ENCODE data around the gene WIZ. TPM values are rescaled to one million over a fixed set of nuclear protein-coding genes. Genes with fewer than 3 reads are reported as not detected.

WIZ gene
- total and polyA plus RNA-seq, 2 of the 8 experiments (the other 6 are each of a cell fraction or from before 2014, with no cell fraction given): 12.5 to 33.2 TPM

- Histone ChIP-seq H4K20me1 (replicated peaks in 1 of 2; ENCODE audit: control insufficient read depth in 1 of 2, insufficient read depth in 2 of 2, low read length in 2 of 2) (no peaks in the 10 kb centered on the region), H3K18ac (ENCODE audit: extremely low read depth, low read length) (no peak overlapping the region), H2BK5ac (ENCODE audit: low read depth, low read length) (no peak overlapping the region), H3K36me3 (ENCODE audit: control insufficient read depth in 2 of 4, insufficient read depth in 4 of 4, low read length in 3 of 4) (no peaks in the 10 kb centered on the region), H3K9me3 (ENCODE audit: insufficient read depth in 2 of 2, low read depth in 1 of 2, low read length in 1 of 2) (no peaks in the 10 kb centered on the region), H3K4me3 (ENCODE audit: extremely low read depth in 1 of 4, insufficient read depth in 2 of 4, low read depth in 3 of 4, low read length in 4 of 4) (no peak overlapping the region), H4K5ac (ENCODE audit: insufficient read length, low read depth, low read length) (no peak overlapping the region), H3K79me1 (ENCODE audit: low read depth, low read length) (no peaks in the 10 kb centered on the region), H3K4ac (replicated peaks; ENCODE audit: insufficient read length, low read depth, low read length) (no peak overlapping the region), H2BK15ac (ENCODE audit: low read length) (no peak overlapping the region), H3K56ac (replicated peaks; ENCODE audit: insufficient read length, low read depth, low read length) (no peak overlapping the region), H2AK5ac (ENCODE audit: low read depth, low read length) (no peak overlapping the region), H4K91ac (replicated peaks; ENCODE audit: insufficient read length, low read length) (no peak overlapping the region), H2BK120ac (replicated peaks; ENCODE audit: low read depth, low read length) (no peak overlapping the region), H3K79me2 (ENCODE audit: control insufficient read depth in 1 of 2, insufficient read depth in 2 of 2, low read length in 2 of 2) (no peaks in the 10 kb centered on the region), H3K9ac (replicated peaks in 1 of 4; ENCODE audit: extremely low read depth in 1 of 4, low read depth in 3 of 4, low read length in 3 of 4) (no peak overlapping the region), H3K4me2 (ENCODE audit: insufficient read depth in 1 of 2, low read depth in 2 of 2, low read length in 2 of 2) (no peak overlapping the region), H3K4me1 (replicated peaks in 1 of 4; ENCODE audit: control insufficient read depth in 3 of 4, insufficient read depth in 4 of 4, low read length in 3 of 4) (peaks cover 0 to 5% (median 2%) of the 10 kb centered on the region in 4 experiments; a peak in 6 of 7 replicates), H2BK20ac (ENCODE audit: low read length) (no peak overlapping the region), H2BK12ac (ENCODE audit: low read depth, low read length) (no peak overlapping the region), H3K23me2 (ENCODE audit: low read depth, low read length) (peaks cover 4% of the 10 kb centered on the region; the same call in 1 of the 2 replicates), H3K14ac (ENCODE audit: insufficient read length) (no peak overlapping the region), H3K23ac (ENCODE audit: insufficient read length) (no peak overlapping the region), H3K27ac (ENCODE audit: low read depth, low read length) (no peak overlapping the region), H2AFZ (ENCODE audit: low read length) (no peak overlapping the region), H3K27me3 (replicated peaks in 1 of 4; ENCODE audit: control insufficient read depth in 3 of 4, extremely low read depth in 1 of 4, insufficient read depth in 3 of 4, low read length in 3 of 4) (peaks cover 0 to 2% (median 0%) of the 10 kb centered on the region in 4 experiments; a peak in 1 of 7 replicates), H4K8ac (ENCODE audit: extremely low read depth, insufficient read depth, low read length) (no peak overlapping the region)
- TF ChIP-seq CTBP2 (IDR thresholded peaks at IDR 0.05; ENCODE audit: borderline replicate concordance, insufficient read depth, insufficient read length, low read length) (no peak), EGR1 (IDR thresholded peaks at IDR 0.05; ENCODE audit: borderline replicate concordance, low read depth, low read length) (no peak), RNF2 (IDR thresholded peaks at IDR 0.05; ENCODE audit: borderline replicate concordance, low read depth, low read length, missing control alignments, poor library complexity, severe bottlenecking) (no peak), CBX8 (IDR thresholded peaks at IDR 0.05; ENCODE audit: borderline replicate concordance, low read depth, low read length) (no peak)
- DNase-seq (ENCODE audit: low read depth in 1 of 2, low spot score in 2 of 2) (no peak), FAIRE-seq (no peak)
- ChIA-PET CTCF (ENCODE audit: partially characterized antibody) (no interaction called here), POLR2A (ENCODE audit: partially characterized antibody) (interaction anchor here (1.2 kb wide), 1 partner anchor 15 kb away, joined by 4 read pairs; no protein-coding TSS in a partner anchor)
- 90% methylated on average over 10 of the region's 10 CpGs; no CpG with 5 or more reads in 1 of the 2 experiments for WGBS, 2 experiments (ENCODE audit: extremely low coverage in 1 of 2, insufficient coverage in 1 of 2, insufficient read length in 1 of 2, insufficient replicate concordance in 2 of 2, low coverage in 1 of 2, low lambda C conversion rate in 2 of 2, missing lambda C conversion rate in 1 of 2)
Measured at GRCh38 chr19:15443838-15444237, 5.9 kb downstream of the WIZ start.

Measured in H1 (cell line).